ENCODE measurements around the gene PITPNM1. TPM values are rescaled to one million over a fixed set of nuclear protein-coding genes. Genes with fewer than 3 reads are reported as not detected.

The PITPNM1 gene
- polyA plus RNA-seq, 1 donor, result 7.4 TPM

- DNase-seq, result no peak
Observed at GRCh38 chr11:67502328-67502979, 2.7 kb downstream of the PITPNM1 start.

GRCh38 chr11:67501854-67502253 lies 3.3 kb downstream of the PITPNM1 start:
- DNase-seq, result no peak

- no peak for DNase-seq
Observed at GRCh38 chr11:67500831-67501715, 4.1 kb downstream of the PITPNM1 start.

GRCh38 chr11:67500484-67500821 lies 4.7 kb downstream of the PITPNM1 start:
- DNase-seq, result no peak

- no peak for DNase-seq
Observed at GRCh38 chr11:67499808-67500483, 5.2 kb downstream of the PITPNM1 start.

GRCh38 chr11:67498544-67498972 lies 6.6 kb downstream of the PITPNM1 start:
- DNase-seq, result no peak

- DNase-seq, result no peak
Observed at GRCh38 chr11:67497656-67498291, 7.4 kb downstream of the PITPNM1 start.

GRCh38 chr11:67496113-67496512 lies 9.1 kb downstream of the PITPNM1 start:
- no peak for DNase-seq

GRCh38 chr11:67495234-67496005 lies 9.7 kb downstream of the PITPNM1 start:
- no peak for DNase-seq

- no peak for DNase-seq
Observed at GRCh38 chr11:67494371-67495233, 10.6 kb downstream of the PITPNM1 start.

GRCh38 chr11:67493548-67494370 lies 11.4 kb downstream of the PITPNM1 start:
- DNase-seq, result no peak

- no peak for DNase-seq
Observed at GRCh38 chr11:67492801-67493547, 12.2 kb downstream of the PITPNM1 start.

GRCh38 chr11:67492069-67492727 lies 13.0 kb downstream of the PITPNM1 start:
- DNase-seq, result no peak

GRCh38 chr11:67491276-67492068 lies 13.7 kb downstream of the PITPNM1 start:
- no peak for DNase-seq

- no peak for DNase-seq
Observed at GRCh38 chr11:67490727-67491065, 14.5 kb downstream of the PITPNM1 start.

- no peak for DNase-seq
Observed at GRCh38 chr11:67489885-67490726, 15.1 kb downstream of the PITPNM1 start.

Data from hindlimb muscle (tissue), 1 donor.